Right atrium auricular region (tissue), 2 donors: ENCODE data around the gene CGA. TPM values are rescaled to one million over a fixed set of nuclear protein-coding genes. Genes with fewer than 3 reads are reported as not detected.

Experiments used
- DNase-seq: peaks from one replicate; pipeline ENCODE4 v3.0.0-alpha.2; 2019; ENCODE audit warnings: low spot score
- H3K27ac ChIP-seq, 2 donors: fragments of 200-600 bp; sonication (generic); 1 replicate in 1 of 2; 2 replicates in 1 of 2; pipeline ENCODE4 v1.5.1; 2016 to 2019
- H3K27me3 ChIP-seq, 2 donors: fragments of 200-600 bp; sonication (generic); one replicate each; pipeline versions ENCODE4 v1.5.1 to v1.6.0; 2017 to 2019
- H3K36me3 ChIP-seq: fragments of 200-600 bp; sonication (generic); one replicate; pipeline ENCODE4 v1.5.1; 2016
- H3K4me1 ChIP-seq, 2 donors: fragments of 200-600 bp; sonication (generic); one replicate each; pipeline versions ENCODE4 v1.5.1 to v1.6.0; 2017 to 2019
- H3K4me3 ChIP-seq, 2 donors: fragments of 200-600 bp; sonication (generic); 1 replicate in 1 of 2; 2 replicates in 1 of 2; pipeline ENCODE4 v1.5.1; 2017 to 2019; ENCODE audit warnings: mild to moderate bottlenecking in 1 of 2, moderate library complexity in 1 of 2
- H3K9me3 ChIP-seq, 2 donors: fragments of 200-600 bp; sonication (generic); one replicate each; pipeline ENCODE4 v1.5.1; 2019
- total RNA-seq, 2 donors: library from RNA; depleted of rRNA; stranded (reverse); fragments of >200 nt; gene quantifications; one replicate each; pipeline ENCODE4 v1.1.0, GENCODE V29; 2016
- TF ChIP-seq, protein P1 (sequence below), 2 donors: fragments of 200-600 bp; sonication (generic); IDR thresholded peaks; one replicate each; pipeline ENCODE4 v1.5.1; 2019; ENCODE audit warnings: antibody characterized with exemption in 2 of 2

CGA gene
- total RNA-seq, 2 donors from 2014 or later: 0.52 TPM; not detected in 1

- H3K27me3 ChIP-seq: no peaks in the 10 kb centered on the region
- no peaks in the 10 kb centered on the region for H3K36me3 ChIP-seq
- H3K4me1 ChIP-seq: no peaks in the 10 kb centered on the region
- TF ChIP-seq, protein P1, sequence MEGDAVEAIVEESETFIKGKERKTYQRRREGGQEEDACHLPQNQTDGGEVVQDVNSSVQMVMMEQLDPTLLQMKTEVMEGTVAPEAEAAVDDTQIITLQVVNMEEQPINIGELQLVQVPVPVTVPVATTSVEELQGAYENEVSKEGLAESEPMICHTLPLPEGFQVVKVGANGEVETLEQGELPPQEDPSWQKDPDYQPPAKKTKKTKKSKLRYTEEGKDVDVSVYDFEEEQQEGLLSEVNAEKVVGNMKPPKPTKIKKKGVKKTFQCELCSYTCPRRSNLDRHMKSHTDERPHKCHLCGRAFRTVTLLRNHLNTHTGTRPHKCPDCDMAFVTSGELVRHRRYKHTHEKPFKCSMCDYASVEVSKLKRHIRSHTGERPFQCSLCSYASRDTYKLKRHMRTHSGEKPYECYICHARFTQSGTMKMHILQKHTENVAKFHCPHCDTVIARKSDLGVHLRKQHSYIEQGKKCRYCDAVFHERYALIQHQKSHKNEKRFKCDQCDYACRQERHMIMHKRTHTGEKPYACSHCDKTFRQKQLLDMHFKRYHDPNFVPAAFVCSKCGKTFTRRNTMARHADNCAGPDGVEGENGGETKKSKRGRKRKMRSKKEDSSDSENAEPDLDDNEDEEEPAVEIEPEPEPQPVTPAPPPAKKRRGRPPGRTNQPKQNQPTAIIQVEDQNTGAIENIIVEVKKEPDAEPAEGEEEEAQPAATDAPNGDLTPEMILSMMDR (IDR thresholded peaks at IDR 0.05): no peak
- DNase-seq: no peak
- H3K27ac ChIP-seq: no peak overlapping the region
- H3K9me3 ChIP-seq: no peaks in the 10 kb centered on the region
- H3K4me3 ChIP-seq: no peak overlapping the region
Measured at GRCh38 chr6:87059943-87060342, 35.0 kb downstream of the CGA start.

GRCh38 chr6:87054143-87054833, 40.6 kb downstream of the CGA start:
- TF ChIP-seq, protein P1 (IDR thresholded peaks at IDR 0.05): no peak
- H3K9me3 ChIP-seq: no peaks in the 10 kb centered on the region
- no peaks in the 10 kb centered on the region for H3K36me3 ChIP-seq
- H3K4me3 ChIP-seq: no peak overlapping the region
- H3K27ac ChIP-seq: no peak overlapping the region
- no peaks in the 10 kb centered on the region for H3K27me3 ChIP-seq
- H3K4me1 ChIP-seq: no peaks in the 10 kb centered on the region
- no peak for DNase-seq

DNA sequence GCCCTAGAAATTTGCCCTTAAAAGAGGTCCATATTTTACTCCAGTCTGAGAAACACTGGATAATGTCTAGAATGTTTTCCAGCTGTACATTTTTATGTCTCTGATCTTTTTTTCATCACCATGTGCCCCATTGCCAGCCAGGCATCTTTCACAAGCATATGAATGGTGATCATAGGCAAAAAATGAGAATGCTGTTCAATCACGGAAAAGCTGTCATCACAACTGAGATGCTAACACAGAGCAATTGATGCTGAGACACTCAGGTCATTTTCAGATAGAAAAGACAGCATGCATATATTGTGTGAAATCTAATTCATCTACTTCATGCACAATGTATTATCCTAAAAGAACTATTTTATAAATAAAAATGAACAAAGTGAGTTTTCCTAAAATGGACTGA, 41.6 kb downstream of the CGA start:
- DNase-seq: no peak
- Histone ChIP-seq H3K4me3 (no peak overlapping the region), H3K27ac (no peak overlapping the region), H3K27me3 (no peaks in the 10 kb centered on the region), H3K4me1 (no peaks in the 10 kb centered on the region), H3K36me3 (no peaks in the 10 kb centered on the region), H3K9me3 (no peaks in the 10 kb centered on the region)
- TF ChIP-seq, protein P1 (IDR thresholded peaks at IDR 0.05): no peak

DNA sequence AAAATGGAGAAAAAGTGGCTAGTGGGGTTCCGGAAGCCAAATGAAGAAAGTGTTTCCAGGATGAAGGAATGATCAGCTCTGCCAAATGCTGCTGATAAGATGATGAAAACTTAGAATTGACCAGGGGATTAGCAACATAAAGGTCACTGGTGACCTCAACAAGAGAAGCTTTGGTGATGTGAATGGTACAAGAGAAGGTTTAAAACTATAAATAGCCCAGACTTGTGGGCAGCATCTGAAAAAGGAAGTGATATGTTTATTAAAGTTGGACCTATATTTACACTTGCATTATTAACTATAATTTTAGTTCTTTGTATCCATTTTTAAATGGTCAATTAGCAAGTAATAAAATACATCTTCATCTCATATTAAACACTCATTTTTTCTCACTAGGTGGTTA, 45.1 kb downstream of the CGA start:
- H3K27me3 ChIP-seq: no peaks in the 10 kb centered on the region
- no peaks in the 10 kb centered on the region for H3K36me3 ChIP-seq
- TF ChIP-seq, protein P1 (IDR thresholded peaks at IDR 0.05): no peak
- DNase-seq: no peak
- H3K4me3 ChIP-seq: no peak overlapping the region
- no peaks in the 10 kb centered on the region for H3K9me3 ChIP-seq
- no peak overlapping the region for H3K27ac ChIP-seq
- H3K4me1 ChIP-seq: no peaks in the 10 kb centered on the region

GRCh38 chr6:87045521-87046075, 49.3 kb downstream of the CGA start:
- Histone ChIP-seq H3K9me3 (no peaks in the 10 kb centered on the region), H3K4me1 (no peaks in the 10 kb centered on the region), H3K27me3 (no peaks in the 10 kb centered on the region), H3K27ac (no peak overlapping the region), H3K4me3 (no peak overlapping the region), H3K36me3 (no peaks in the 10 kb centered on the region)
- TF ChIP-seq, protein P1 (IDR thresholded peaks at IDR 0.05): no peak
- no peak for DNase-seq

DNA sequence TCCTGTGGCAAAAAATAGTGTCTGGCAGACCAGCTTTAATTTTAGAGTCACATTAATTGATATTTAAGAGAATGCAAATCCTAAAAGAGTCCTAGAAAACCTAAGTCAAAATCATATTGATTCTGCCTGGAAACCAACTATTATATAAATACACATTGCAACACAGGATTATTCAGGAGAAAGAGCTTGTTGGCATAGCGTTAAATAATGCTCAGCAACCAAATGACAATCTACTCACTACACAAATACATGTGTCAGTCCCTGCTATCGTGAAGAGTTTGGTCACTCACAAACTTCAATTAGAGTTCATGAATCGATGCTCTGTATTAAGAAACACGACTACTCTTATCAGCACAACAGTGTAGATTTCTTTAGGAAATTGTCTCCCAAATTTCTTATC, 54.2 kb downstream of the CGA start:
- no peak overlapping the region for H3K4me3 ChIP-seq
- TF ChIP-seq, protein P1 (IDR thresholded peaks at IDR 0.05): no peak
- no peak for DNase-seq
- no peak overlapping the region for H3K27ac ChIP-seq
- H3K27me3 ChIP-seq: no peaks in the 10 kb centered on the region
- H3K4me1 ChIP-seq: no peaks in the 10 kb centered on the region
- no peaks in the 10 kb centered on the region for H3K9me3 ChIP-seq
- no peaks in the 10 kb centered on the region for H3K36me3 ChIP-seq
